Ascending aorta (tissue), 2 donors: Measurements from ENCODE around the gene PANK4. TPM values are rescaled to one million over a fixed set of nuclear protein-coding genes. Genes with fewer than 3 reads are reported as not detected.

Experiments used
- DNase-seq, 2 donors: peaks; one replicate each; pipeline ENCODE4 v3.0.0-alpha.2; 2019; ENCODE audit warnings: low spot score in 2 of 2
- H3K27ac ChIP-seq, 2 donors: fragments of 200-600 bp; sonication (generic); one replicate each; pipeline ENCODE4 v1.5.1; 2016 to 2017; ENCODE audit warnings: mild to moderate bottlenecking in 1 of 2
- H3K27me3 ChIP-seq: fragments of 200-600 bp; sonication (generic); one replicate; pipeline ENCODE4 v1.5.1; 2017
- H3K36me3 ChIP-seq, 2 donors: fragments of 200-600 bp; sonication (generic); one replicate each; pipeline ENCODE4 v1.5.1; 2016
- H3K4me1 ChIP-seq, 2 donors: fragments of 200-600 bp; sonication (generic); one replicate each; pipeline ENCODE4 v1.5.1; 2016 to 2017; ENCODE audit warnings: mild to moderate bottlenecking in 1 of 2
- H3K4me3 ChIP-seq, 2 donors: fragments of 200-600 bp; sonication (generic); one replicate each; pipeline ENCODE4 v1.5.1; 2016 to 2017; ENCODE audit warnings: mild to moderate bottlenecking in 1 of 2
- H3K9me3 ChIP-seq, 2 donors: fragments of 200-600 bp; sonication (generic); one replicate each; pipeline ENCODE4 v1.5.1; 2016
- intact Hi-C: fragments of 100-400 bp; cut with DNase I; formaldehyde crosslinking; loops from one replicate; pipeline ENCODE4 v1.15.1; 2023
- total RNA-seq: library from RNA; depleted of rRNA; stranded (reverse); fragments of >200 nt; gene quantifications from one replicate; pipeline ENCODE4 v1.1.0, GENCODE V29; 2016
- TF ChIP-seq, protein P1 (sequence below), 3 experiments: fragments of 200-600 bp in 2 of 3; fragments of 450-650 bp in 1 of 3; sonication (generic) in 2 of 3; IDR thresholded peaks; one replicate each; pipeline ENCODE4 v1.5.1; 2016 to 2019; ENCODE audit warnings: antibody characterized with exemption in 3 of 3, mild to moderate bottlenecking in 1 of 3, moderate library complexity in 1 of 3

PANK4 gene
- total RNA-seq, 1 donor from 2014 or later: 80.5 TPM

DNA sequence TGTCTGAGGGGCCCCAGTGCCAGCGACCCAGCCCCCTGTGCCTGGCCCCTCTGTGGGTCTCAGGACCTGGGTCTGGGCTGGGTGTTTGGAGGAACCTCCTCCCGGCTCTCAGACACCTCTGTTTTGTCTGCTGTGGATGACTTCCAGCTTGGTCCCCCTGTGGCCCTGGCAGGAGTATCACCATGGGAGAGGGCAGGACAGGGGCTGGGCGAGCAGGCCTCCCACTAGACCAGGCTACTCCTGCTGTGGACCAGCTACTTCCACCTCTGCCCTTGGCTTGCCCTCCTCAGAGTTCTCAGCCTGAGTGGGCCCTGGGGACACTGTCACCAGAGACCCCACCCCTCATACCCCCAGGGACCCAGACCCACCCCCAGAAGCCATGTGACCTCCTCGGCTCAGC lies 28.5 kb downstream of the PANK4 start:
- no peak for DNase-seq
- intact Hi-C loops: no loop called here
- TF ChIP-seq, protein P1, sequence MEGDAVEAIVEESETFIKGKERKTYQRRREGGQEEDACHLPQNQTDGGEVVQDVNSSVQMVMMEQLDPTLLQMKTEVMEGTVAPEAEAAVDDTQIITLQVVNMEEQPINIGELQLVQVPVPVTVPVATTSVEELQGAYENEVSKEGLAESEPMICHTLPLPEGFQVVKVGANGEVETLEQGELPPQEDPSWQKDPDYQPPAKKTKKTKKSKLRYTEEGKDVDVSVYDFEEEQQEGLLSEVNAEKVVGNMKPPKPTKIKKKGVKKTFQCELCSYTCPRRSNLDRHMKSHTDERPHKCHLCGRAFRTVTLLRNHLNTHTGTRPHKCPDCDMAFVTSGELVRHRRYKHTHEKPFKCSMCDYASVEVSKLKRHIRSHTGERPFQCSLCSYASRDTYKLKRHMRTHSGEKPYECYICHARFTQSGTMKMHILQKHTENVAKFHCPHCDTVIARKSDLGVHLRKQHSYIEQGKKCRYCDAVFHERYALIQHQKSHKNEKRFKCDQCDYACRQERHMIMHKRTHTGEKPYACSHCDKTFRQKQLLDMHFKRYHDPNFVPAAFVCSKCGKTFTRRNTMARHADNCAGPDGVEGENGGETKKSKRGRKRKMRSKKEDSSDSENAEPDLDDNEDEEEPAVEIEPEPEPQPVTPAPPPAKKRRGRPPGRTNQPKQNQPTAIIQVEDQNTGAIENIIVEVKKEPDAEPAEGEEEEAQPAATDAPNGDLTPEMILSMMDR (IDR thresholded peaks at IDR 0.05): no peak
- Histone ChIP-seq H3K27ac (no peak overlapping the region), H3K27me3 (no peaks in the 10 kb centered on the region), H3K4me3 (no peak overlapping the region), H3K36me3 (no peaks in the 10 kb centered on the region), H3K9me3 (no peaks in the 10 kb centered on the region), H3K4me1 (no peaks in the 10 kb centered on the region)

DNA sequence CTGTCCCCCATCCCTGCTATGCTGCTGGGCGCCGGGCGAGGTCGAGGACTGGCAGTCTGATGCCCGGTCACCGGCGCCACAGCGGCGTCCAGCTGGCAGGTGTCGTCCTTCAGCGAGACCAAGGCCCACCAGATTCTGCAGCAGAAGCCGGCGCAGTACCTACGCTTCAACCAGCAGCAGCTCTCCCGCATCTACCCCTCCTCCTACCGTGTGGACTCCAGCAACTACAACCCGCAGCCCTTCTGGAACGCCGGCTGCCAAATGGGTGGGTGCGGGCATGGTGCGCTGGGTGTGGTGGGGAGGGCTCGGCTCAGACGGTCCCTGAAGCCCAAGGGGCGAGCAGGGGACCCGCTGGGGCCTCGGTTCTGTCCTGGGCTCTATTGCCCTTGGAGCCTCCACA lies 29.6 kb downstream of the PANK4 start:
- TF ChIP-seq, protein P1 (IDR thresholded peaks at IDR 0.05): no peak
- Histone ChIP-seq H3K4me1 (no peaks in the 10 kb centered on the region), H3K36me3 (no peaks in the 10 kb centered on the region), H3K27ac (no peak overlapping the region), H3K4me3 (no peak overlapping the region), H3K9me3 (no peaks in the 10 kb centered on the region), H3K27me3 (no peaks in the 10 kb centered on the region)
- DNase-seq: no peak
- intact Hi-C loops: no loop called here

DNA sequence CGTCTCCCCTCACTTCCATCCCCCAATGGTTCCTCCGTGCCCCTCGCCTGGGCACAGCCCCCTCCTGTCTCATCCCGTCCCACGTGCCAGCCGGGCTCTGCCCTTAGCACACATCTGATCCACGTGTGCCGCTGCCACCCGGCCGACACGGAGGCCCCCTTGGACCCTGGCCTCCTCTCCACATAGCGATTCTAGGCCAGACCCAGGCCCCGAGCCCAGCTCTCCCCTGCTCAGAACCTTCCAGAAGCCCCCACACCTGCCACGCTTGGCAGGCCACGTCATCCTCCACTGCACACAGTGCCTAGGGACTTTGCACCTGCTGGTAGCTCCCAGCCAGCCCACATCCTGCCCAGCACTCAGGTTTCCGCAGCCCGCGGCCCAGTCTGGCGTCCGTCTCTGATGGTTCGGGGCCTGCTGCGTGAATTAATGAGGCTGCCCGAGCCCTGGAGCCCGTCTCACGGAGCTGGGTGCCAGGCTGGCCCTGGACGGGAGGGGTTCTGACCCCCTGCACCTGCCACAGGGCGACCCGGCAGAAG lies 30.2 kb downstream of the PANK4 start:
- Histone ChIP-seq H3K27ac (no peak overlapping the region), H3K4me1 (no peaks in the 10 kb centered on the region), H3K4me3 (no peak overlapping the region), H3K27me3 (no peaks in the 10 kb centered on the region), H3K9me3 (no peaks in the 10 kb centered on the region), H3K36me3 (no peaks in the 10 kb centered on the region)
- DNase-seq: no peak
- TF ChIP-seq, protein P1 (IDR thresholded peaks at IDR 0.05): no peak
- intact Hi-C loops: no loop called here

DNA sequence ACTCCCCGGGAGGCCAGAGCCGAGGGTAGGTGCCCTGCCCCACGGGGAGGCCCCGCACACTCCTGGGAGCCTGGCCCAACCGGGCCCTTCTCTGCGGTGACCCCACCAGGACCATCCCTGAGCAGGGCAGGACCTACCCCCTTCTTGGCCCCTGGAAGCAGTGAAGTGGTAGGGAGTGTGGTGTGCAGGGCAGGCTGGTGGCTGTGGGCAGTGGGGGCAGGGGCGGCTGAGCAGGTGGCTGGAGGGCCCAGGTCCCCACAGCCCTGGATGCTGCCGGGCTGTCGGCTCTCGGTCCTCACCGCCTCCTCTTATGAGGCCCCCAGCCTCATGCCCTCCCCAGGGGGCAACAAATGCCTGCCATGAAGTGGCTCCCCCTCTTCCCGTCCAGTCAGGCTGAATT lies 30.9 kb downstream of the PANK4 start:
- Histone ChIP-seq H3K36me3 (no peaks in the 10 kb centered on the region), H3K4me3 (no peak overlapping the region), H3K9me3 (no peaks in the 10 kb centered on the region), H3K27me3 (no peaks in the 10 kb centered on the region), H3K27ac (no peak overlapping the region), H3K4me1 (no peaks in the 10 kb centered on the region)
- intact Hi-C loops: no loop called here
- no peak for DNase-seq
- TF ChIP-seq, protein P1 (IDR thresholded peaks at IDR 0.05): no peak

DNA sequence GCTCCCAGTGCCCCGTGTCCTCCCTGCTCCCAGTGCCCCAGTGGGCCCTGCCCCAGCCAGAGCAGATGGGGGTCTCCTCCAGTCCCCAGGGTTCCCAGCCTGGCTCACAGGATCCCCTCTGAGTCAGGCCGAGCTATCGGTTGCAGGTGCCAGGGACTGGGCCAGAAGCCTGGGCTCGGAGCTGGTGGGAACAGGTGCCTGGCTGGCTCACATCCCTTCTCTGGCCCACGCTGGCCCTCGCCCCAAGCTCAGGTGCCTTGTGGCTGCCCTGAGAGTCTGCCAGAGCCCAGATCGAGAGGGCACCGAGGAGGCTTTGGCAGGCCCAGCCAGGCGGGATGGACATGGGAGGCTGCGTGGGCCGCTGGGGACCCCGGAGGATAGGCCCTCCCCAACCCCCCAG lies 31.4 kb downstream of the PANK4 start:
- Histone ChIP-seq H3K9me3 (no peaks in the 10 kb centered on the region), H3K27me3 (no peaks in the 10 kb centered on the region), H3K36me3 (no peaks in the 10 kb centered on the region), H3K4me1 (no peaks in the 10 kb centered on the region), H3K4me3 (no peak overlapping the region), H3K27ac (no peak overlapping the region)
- no peak for DNase-seq
- TF ChIP-seq, protein P1 (IDR thresholded peaks at IDR 0.05): no peak
- intact Hi-C loops: no loop called here

DNA sequence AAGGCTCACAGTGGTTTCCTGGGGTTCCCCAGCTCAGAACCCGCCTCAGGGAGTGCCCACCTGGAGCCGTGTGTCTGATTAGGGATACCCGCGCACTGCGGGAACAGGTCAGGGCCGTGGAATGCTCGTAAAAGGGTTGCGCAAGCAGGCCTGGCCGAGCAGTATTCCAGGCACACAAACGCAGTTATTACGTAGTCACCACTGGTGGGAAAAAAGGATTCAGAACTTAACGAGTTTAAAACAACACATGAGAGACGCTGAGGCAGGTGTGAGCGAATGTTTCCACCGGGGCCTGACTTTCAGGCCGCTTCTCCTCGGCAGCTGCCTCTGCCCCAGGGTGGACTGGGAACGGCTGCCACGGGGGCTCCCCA lies 32.1 kb downstream of the PANK4 start:
- Histone ChIP-seq H3K9me3 (no peaks in the 10 kb centered on the region), H3K27me3 (no peaks in the 10 kb centered on the region), H3K27ac (no peak overlapping the region), H3K36me3 (no peaks in the 10 kb centered on the region), H3K4me1 (no peaks in the 10 kb centered on the region), H3K4me3 (no peak overlapping the region)
- intact Hi-C loops: no loop called here
- no peak for DNase-seq
- TF ChIP-seq, protein P1 (IDR thresholded peaks at IDR 0.05): no peak
